GM19025 (cell line): ENCODE data around the gene LRRC4C.
"Not testable (repeated sequence)": the region's sequence is repeated elsewhere in the genome, so short reads cannot be mapped to it uniquely, and the experiment has no call there.

Source experiments
- ATAC-seq: cut with Tn5 transposase; IDR thresholded peaks from one replicate; pipeline ENCODE4 v1.9.1; 2021; ENCODE audit warnings: mild to moderate bottlenecking, low read depth, moderate library complexity; ENCODE audit not compliant: unreplicated experiment

The LRRC4C gene

GRCh38 chr11:40958707-40959106 is 500.7 kb downstream of the LRRC4C start:
- ATAC-seq, result no peak

GRCh38 chr11:40952479-40952878 is 507.0 kb downstream of the LRRC4C start:
- no peak for ATAC-seq

- ATAC-seq, result no peak
Measured at GRCh38 chr11:40938002-40938401, 521.5 kb downstream of the LRRC4C start.

GRCh38 chr11:40924915-40925314 is 534.5 kb downstream of the LRRC4C start:
- ATAC-seq, result no peak

DNA sequence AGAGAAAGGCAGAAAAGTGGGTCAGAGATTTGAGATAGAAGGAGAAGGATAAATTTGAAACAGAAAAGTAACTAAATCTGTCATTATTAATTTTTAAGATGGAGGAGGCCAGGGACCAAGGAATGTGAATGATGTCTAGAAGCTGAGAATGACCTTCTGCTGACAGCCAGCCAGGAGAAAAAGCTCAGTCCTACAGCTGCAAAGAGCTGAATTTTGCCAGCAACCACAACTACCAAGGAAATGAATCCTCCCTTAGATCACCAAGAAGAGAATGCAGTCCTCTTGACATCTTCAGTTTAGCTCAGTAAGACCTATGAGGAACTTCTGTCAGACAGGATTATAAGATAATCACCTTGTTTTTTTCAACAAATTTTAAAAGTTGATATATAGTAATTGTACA is 538.2 kb downstream of the LRRC4C start:
- ATAC-seq, result no peak

DNA sequence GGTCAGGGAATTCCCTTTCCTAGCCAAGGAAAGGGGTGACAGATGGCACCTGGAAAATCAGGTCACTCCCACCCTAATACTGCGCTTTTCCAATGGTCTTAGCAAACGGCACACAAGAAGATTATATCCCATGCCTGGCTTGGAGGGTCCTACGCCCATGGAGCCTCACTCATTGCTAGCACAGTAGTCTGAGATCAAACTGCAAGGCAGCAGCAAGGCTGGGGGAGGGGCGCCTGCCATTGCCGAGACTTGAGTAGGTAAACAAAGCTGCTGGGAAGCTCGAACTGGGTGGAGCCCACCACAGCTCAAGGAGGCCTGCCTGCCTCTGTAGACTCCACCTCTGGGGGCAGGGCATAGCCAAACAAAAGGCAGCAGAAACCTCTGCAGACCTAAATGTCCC is 548.7 kb downstream of the LRRC4C start:
- not testable (repeated sequence) for ATAC-seq

- ATAC-seq, result no peak
Measured at GRCh38 chr11:40894501-40894900, 565.0 kb downstream of the LRRC4C start.

GRCh38 chr11:40885250-40885954 is 574.0 kb downstream of the LRRC4C start:
- no peak for ATAC-seq

DNA sequence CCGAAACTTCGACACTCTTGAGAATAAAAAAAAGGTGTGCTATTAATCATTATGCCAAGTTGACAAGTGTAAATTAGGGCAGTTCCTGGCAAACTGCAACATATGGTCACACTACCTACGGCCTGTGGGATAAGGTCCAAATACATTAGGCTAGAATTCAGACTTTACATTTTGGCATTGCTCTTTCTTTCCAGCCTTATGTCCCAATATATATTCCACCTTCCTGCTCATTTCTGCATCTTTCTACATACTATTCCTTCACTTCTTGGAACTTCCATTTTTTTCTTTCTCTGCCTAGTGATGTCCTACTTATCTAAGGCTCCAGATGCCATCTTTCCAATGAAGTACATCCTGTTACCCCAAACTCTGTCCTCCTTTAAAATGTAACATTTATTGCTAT is 577.2 kb downstream of the LRRC4C start:
- ATAC-seq, result no peak

GRCh38 chr11:40879911-40880310 is 579.5 kb downstream of the LRRC4C start:
- ATAC-seq, result no peak

- no peak for ATAC-seq
Measured at GRCh38 chr11:40877981-40878380, 581.5 kb downstream of the LRRC4C start.

DNA sequence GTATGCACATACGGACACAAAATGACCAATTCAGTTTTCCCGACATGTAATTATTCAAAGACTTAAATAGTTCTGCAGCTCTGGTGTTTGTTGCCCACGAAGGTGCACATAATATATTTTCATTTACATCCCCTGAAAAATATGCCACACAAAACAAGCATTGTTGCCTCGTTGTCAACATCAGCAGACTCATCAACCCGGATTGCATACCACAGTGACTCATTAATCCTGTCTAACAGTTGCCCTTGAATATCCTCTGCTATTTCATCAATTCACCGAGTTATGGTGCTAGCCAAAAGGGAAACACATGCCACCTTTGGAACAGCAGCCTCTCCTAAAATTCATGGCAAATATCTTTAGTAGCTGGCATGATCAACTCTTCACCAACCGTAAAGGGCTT is 582.2 kb downstream of the LRRC4C start:
- no peak for ATAC-seq

- no peak for ATAC-seq
Measured at GRCh38 chr11:40867991-40868632, 591.3 kb downstream of the LRRC4C start.

DNA sequence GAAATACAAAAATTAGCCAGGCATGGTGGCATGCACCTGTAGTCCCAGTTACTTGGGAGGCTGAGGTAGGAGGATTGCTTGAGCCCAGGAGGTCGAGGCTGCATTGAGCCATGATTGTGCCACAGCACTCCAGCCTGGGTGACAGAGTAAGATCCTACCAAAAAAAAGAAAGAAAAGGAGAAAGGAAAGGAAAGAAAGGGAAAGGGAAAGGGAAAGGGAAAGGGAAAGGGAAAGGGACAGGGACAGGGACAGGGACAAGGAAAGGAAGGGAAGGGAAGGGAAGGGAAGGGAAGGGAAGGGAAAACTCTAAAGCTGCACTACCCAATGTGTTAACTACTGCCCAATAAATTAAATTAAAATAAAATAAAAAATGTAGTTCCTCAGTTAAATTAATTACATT is 601.7 kb downstream of the LRRC4C start:
- not testable (repeated sequence) for ATAC-seq

DNA sequence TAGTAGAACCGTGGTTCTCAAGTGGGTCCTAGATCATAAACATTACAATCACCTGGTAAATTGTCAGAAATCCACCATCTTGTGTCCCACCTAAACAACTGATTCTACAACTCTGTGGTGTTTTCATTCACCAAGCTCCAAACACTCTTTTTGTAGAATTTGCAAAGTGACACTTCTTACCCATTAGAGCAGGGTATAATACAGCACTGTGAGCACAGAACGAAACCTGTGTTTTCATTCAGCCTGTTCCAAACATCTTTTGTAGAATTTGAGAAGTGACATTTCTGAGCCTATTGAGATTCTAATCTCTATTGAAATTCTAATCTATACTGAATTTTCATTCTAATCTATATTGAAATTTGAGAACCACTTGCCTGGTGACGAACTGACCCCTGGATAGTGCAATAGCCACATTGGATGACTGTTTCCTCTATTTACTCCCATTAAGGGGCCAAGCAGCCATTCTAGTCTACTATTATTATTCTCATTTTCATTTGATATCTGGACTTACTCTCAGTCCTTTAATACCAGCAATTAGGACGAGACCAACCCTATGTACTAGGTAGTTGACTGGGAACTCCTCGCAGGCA is 616.6 kb downstream of the LRRC4C start:
- ATAC-seq, result no peak

- ATAC-seq, result no peak
Measured at GRCh38 chr11:40841231-40841630, 618.2 kb downstream of the LRRC4C start.

DNA sequence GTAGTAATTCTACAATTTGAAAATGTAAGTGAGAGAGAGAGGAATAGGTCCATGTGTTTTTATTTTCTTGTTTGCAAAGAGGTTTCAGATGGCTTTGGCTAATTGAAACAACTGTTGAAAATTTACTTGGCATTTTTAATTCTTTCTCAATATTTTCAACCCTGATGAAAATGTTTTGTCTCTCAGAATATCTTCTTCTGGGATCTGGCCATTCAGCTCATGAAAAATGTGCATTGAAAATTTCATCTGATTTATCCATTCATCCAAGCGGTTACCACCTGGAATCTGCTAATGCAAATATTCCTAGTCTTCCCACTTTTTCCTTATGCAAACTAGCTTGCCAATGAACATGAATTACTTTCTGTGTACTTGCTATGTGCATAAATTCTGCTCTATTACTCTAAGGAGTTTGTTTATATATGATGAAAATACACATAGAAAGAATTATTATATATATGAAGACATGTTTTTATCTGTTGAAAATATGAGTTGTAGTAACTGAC is 621.2 kb downstream of the LRRC4C start:
- ATAC-seq, result no peak

- ATAC-seq, result no peak
Measured at GRCh38 chr11:40827116-40827515, 632.3 kb downstream of the LRRC4C start.

GRCh38 chr11:40826601-40827000 is 632.9 kb downstream of the LRRC4C start:
- ATAC-seq, result no peak

DNA sequence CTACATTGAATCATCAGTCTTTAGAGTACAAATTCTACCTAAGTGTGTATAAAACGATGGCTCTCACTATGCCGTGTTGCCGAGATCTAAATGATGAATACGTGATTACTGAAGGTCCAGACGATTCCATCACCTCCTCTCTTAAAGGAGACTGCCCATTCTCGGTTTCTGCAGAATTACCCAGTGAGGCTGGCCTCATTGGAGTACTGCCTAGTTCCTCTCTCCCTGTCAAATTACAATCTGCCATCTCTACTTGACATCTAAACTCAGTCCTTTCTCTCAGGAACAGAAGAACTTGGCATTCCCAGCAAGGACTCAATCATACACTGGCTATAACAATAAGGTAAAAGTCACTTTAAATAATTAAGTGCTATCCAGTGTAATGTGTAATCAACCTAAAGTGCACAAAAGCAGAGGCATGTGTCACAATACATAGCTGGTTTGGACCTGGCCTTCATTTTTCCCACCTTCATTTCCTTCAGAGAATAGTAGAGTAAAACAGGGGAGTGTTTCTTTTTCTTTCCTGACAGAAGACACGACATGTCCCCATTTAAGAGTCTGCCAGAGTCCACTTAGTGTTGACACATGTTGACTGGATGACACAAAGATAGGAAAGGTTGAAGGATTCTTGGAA is 634.1 kb downstream of the LRRC4C start:
- no peak for ATAC-seq

DNA sequence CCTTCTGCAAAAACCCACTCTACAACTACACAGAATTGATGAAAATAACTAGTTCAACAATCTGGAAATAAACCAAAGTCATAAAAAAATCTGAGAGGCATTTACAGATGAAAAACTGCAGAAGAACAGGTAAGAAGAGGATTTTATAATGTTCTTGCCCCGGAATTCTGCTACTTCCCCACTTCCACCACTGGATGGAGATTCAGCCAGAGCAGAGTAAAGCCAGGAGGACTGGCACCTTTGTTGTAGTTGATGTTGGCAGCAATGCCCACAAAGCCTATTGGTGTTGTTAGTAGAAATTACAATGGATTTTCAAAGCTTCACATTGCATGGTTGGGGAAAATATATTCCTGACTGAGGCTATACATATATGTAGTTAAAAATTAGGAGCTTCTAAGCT is 640.2 kb downstream of the LRRC4C start:
- ATAC-seq, result no peak
